NCI-H526 (cell line): ENCODE measurements around the gene IL22.

Experiments
- DNase-seq, 2 experiments: peaks; one replicate each; lab custom pipeline; 2025; lab: John Stamatoyannopoulos, UW

Gene IL22, protein sequence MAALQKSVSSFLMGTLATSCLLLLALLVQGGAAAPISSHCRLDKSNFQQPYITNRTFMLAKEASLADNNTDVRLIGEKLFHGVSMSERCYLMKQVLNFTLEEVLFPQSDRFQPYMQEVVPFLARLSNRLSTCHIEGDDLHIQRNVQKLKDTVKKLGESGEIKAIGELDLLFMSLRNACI

GRCh38 chr12:68253504-68253903 is at the start of gene IL22:
Gene IL22 (minus strand): TSS chr12:68253604. CDS start chr12:68253448, 156 bp downstream.
- no peak for DNase-seq

GRCh38 chr12:68297929-68298328 is 44.5 kb upstream of the IL22 start:
- DNase-seq, result no peak

- no peak for DNase-seq
Measured at GRCh38 chr12:68294251-68294650, 40.8 kb upstream of the IL22 start.

- no peak for DNase-seq
Measured at GRCh38 chr12:68293347-68293746, 39.9 kb upstream of the IL22 start.

- DNase-seq, result no peak
Measured at GRCh38 chr12:68292151-68292943, 38.9 kb upstream of the IL22 start.

- DNase-seq, result no peak
Measured at GRCh38 chr12:68291396-68292036, 38.1 kb upstream of the IL22 start.

DNA sequence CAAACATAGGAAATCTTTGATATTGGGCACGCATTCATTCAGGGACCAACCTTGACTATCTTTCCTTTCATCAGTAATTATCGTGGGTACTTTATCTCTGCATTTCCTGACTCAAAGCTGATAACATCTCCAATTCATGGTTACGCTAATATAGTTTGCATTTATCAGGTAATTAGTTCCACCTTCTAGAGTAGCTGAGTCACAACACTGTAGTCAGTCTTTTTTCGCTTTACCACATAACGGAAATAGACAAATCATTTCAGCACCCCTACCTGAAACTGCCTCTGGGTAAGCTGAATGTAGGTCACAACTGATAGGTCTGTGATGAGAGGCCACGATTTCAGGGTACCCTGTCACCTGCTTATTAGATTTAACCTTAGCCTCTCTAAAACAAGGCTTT is 36.7 kb upstream of the IL22 start:
- peak in 1 of 2 experiments; percentile 2 for DNase-seq

GRCh38 chr12:68287106-68287505 is 33.7 kb upstream of the IL22 start:
- DNase-seq, result no peak

DNA sequence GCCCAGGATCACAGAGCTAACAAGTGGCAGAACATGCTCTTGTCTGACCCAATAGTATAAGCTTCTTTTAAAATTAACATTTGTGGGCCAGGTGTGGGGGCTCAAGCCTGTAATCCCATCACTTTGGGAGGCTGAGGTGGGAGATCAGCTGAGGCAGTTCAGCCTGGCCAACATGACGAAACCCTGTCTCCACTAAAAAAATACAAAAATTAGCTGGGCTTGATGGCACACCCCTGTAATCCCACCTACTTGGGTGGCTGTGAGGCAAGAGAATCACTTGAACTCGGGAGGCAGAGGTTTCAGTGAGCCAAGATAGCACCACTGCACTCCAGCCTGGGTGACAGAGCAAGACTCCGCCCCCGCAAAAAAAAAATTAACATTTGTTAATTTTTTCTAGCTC is 33.0 kb upstream of the IL22 start:
- no peak for DNase-seq

GRCh38 chr12:68285541-68285940 is 32.1 kb upstream of the IL22 start:
- no peak for DNase-seq

DNA sequence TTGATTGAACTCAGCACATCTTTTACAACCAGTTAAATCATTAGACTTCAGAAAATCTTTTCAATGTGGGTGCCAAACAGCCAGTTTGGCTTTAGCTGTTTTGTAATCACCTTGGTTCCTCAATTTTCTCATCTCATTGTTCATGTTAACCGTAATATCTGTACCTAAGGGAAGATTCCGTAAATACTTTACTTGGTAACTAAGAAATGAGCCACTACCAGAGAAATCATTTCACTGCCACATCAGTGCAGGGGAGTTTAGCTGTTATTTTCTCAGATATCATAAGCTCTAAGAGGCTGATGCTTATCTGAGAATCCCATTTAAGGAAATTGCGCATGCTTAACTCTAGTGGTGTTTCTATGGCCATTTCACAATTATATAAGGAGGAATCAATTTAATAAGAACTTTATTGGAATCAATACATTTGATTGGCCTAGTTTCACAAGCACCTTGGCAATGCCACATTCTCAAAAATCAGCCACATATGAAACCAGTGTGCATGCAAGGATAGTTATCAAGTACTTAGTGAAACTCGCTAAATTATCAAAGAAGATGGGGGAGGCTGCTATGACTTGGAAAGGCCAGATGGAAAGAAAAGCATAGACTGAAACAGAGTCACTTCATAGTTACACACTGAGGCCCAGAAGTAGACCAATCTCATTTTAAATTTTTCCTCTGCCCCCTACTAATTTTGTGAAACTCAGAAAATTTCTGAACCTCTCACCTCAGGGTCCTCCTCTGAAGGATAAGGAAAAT is 28.1 kb upstream of the IL22 start:
- DNase-seq, result no peak

- DNase-seq, result no peak
Measured at GRCh38 chr12:68280240-68280639, 26.8 kb upstream of the IL22 start.

GRCh38 chr12:68279227-68280054 is 26.0 kb upstream of the IL22 start:
- no peak for DNase-seq

DNA sequence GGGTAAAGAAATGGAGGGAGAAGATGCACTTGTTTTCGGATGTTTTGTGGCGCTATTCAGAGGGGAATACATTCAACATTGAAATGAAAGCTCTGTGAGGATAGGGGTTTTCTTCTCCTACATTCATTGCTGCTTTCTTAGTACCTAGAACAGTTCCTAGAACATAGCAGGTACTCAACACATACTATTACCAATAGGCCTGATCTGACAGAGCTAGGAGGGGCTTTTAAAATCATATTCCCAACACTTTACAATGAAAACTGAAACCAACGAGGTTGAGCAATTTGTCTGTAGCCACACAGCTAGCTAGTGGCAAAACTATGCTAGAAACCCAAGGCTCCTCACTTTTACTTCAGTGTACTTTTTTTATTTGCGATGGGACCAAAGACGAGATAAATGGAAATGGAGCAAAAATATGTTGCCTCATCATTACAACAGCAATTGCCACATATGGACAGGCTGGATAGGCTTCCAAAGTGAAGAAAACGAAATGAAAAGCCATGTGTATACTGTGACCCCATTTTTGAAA is 23.1 kb upstream of the IL22 start:
- DNase-seq, result no peak

DNA sequence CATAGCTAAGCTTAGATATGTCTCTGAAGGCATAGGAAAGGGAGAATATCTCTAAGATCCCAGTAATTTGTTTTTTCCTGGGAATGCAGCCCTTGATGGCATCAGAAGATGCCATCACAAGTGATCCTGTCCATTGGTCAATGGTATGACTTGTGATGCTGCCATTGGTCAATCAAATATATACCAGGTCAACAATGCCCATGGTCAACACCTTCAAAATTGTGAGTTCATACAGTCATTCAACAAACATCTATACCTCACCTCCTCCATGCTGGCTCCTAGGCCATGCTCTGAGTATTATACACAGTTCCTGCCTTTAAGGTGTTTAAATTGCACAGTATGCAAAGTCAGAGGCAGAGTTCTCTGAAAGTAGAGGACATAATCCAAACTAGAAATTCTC is 19.3 kb upstream of the IL22 start:
- DNase-seq, result no peak

DNA sequence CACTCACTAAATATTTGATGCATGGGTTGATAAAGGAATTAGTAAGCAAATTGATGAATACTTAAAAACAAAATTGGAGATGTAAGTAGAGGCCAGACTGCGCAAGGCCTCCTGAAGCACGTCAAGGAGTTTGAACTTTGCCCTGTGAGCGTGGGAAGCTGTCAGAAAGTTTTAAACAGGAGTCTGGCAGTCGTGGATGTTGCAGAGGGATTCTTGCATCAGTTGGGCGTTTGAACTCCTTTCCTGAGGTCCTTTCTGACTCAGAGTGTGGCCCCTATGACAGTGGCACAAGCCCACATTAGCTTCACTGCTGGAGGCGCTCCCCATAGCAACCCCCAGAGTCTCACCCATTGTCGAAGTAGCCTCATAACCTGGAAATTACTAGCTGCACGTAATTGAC is 17.9 kb upstream of the IL22 start:
- no peak for DNase-seq

GRCh38 chr12:68270358-68270757 is 17.0 kb upstream of the IL22 start:
- DNase-seq, result no peak

GRCh38 chr12:68269779-68270178 is 16.4 kb upstream of the IL22 start:
- no peak for DNase-seq

GRCh38 chr12:68268967-68269366 is 15.6 kb upstream of the IL22 start:
- no peak for DNase-seq

DNA sequence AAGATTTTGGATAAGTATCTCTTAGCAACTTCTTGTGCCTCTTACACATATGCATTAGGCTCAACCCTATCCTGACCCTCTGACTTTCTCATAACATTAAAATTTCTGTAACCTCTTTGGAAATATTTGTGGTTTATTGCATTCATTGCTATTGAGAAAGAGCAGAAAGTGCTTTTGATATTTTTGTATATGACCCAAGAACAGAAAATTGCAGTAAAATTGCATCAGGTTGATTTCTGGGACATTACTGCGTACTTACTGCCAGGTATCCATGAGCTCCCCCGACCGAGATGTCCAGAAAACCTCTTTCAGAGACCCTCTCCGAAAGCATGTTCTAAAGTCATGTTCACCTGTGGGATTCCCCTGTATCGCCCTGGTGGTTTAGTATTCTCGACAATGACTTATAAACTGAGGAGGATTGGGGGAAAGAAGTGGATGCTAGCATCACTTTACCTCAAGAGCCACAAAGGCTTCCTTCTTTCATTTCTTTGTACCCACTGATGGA is 14.5 kb upstream of the IL22 start:
- DNase-seq, result no peak

DNA sequence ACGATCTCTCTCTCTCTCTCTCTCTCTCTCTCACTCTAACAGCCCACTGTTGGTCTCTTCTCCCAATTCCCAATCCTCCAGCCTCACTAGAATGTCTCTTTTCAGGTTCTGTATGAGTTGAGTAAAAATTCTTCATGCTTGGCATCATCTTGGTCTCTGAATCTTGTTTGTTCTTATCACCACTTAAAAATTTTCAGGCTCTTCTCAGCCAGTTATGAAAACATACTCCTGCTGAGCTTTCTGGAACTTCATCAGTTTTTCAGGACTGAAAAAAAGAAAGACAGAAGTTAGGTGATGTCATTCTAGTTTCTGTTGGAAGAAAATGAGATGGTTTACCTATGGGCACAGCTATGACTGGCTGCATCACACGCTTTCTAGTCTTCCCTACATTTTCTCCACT is 11.5 kb upstream of the IL22 start:
- DNase-seq, result no peak
